Glomerular visceral epithelial cell (primary cell): ENCODE data around the gene PGA5.

Experiments used
- DNase-seq: peaks from one replicate; pipeline ENCODE4 v3.0.0-alpha.2; 2016; ENCODE audit errors: extremely low spot score

PGA5 gene

DNA sequence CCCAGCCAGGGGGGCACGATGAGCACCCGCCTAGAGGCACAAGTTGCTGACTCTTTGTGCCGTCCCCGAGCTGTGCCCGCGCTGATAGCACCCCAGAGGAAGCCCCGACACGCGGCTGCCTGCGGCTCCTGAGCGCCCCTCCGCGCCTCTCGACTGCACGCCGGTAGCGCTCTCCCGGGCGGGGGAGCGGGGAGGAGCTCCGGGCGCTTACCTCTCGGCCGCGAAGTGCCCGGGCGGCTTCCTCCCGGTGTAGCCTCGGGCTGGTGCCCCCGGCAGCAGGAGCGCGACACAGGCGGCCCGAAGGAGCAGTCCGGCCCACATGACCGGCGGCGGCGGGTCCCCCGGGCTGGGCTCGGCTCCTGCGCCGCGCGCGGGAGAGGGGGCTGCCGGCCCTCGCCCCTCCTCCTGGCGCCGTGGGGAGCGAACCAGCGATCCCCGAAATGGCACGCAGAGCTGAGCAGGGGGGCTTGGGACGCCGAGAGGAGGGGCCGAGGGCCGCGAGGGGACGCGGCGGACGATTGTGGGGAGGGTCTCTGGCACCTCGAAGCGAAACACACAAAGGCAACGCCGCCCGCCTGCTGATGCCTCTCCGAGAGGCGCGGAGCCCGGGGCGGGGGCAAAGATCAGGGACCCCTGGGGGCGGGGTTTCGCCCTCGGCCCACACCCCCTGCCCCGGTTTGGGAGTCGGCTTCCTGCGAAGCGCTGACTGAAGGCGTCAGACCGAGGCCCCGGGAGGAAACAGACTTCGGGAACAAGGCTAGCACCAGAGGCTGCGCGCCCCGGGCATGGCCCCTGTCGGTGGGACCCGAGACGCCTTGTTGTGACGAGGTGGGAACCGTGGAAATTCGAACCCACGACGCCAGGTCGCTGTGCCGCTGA, 54.0 kb downstream of the PGA5 start, which contains the start of gene VWCE:
VWCE (minus strand) TSS at position 600 of the 879 bp plus-strand sequence; CDS start at position 321, 279 bp downstream.
- peak; percentile 52 for DNase-seq

DNA sequence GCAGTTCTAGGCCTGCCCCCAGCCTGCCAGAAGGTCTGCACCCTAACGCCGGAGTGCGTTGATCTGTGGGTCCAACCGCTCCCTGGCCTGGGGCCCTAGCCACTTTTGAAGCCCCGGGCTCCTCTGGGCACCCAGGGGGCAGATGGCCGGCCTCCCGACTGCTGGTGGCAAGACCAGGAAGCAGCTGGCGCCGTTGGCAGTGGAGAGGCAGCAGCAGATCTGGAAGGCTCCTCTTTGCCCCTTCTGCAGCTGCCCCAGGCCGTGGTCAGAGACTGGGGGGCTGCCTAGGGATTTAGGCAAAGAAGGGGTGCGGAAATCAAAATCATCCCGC, 54.6 kb downstream of the PGA5 start:
- DNase-seq: no peak

DNA sequence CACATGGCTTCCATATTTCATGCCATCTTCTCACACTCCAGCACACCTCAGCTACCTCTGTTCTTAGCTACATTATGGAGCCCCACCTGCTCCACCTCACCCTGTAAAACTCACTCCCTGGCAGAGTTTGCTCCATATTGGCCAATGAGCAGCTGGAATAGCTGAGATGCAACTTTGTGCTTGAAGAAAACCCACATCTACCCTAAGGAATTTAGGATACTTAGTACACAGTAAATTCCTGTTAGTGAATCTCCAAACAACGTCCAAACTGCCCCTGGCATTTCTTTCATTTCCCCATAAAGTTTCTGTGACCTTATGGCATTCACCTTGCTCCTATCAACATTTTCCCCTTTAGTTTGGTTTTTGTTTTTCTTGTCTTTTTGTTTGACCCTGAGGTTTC, 56.4 kb downstream of the PGA5 start:
- no peak for DNase-seq

DNA sequence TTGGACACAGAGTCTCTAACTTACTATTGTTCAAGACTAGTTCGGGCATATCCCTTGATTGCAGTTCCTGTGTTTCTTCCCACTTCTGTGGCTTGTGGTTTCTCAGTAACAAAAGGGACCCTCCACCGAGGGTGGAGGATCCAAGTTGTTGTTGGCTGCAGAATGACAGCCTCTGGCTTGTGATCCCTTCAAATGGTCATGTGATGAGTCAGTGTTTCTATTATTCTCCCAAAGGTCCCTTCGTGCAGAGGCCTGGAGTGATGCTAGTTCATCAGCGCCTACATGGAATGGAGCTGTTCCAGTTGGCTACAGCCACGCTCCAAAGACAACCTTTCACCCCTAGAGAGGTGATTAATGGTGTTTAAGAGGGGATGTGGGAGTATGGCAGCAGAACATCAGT, 56.8 kb downstream of the PGA5 start:
- DNase-seq: peak; percentile 84

DNA sequence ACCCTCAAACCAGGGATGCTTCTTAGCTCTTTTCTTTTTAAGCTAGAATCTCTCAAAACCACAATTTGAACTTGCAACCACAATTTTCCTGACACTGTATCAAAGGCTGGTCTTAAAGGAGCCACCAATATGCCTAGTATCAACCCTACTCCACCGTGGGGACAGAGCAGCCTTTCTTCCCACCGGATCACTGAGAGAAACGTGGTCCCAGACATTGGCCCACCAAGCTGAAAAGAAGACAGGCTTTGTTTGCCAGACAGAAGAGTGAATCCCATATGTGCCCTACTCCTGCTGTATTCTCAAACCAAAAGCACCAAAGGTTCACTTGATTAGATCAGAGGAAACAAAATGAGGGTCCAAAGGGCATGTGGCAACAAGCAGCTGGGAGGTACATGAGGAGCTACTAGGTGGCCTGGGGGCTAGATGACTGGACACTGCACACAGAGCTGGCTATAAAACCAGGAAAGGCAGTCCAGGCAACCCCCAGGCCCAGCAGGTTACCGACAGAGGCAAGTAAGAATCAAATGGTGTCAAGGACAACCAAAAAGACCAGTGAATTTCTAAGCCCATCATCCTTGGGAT, 57.8 kb downstream of the PGA5 start:
- DNase-seq: no peak
